Hepatocyte (in vitro differentiated cells): ENCODE data around the gene DNAJC15. TPM values are rescaled to one million over a fixed set of nuclear protein-coding genes. Genes with fewer than 3 reads are reported as not detected.
A peak's percentile ranks its signal among the peaks of the same experiment; 100 is the strongest.
"Not testable (repeated sequence)": the region's sequence is repeated elsewhere in the genome, so short reads cannot be mapped to it uniquely, and the experiment has no call there.

Experiments used
- DNase-seq: peaks from one replicate; pipeline ENCODE4 v3.0.0-alpha.2; 2016; ENCODE audit warnings: low spot score
- H2AFZ ChIP-seq: fragments of 200-600 bp; sonication (generic); 2 replicates; pipeline ENCODE4 v1.6.0; 2016; ENCODE audit warnings: antibody characterized with exemption, mild to moderate bottlenecking
- H3K27ac ChIP-seq: fragments of 200-600 bp; sonication (generic); 2 replicates; pipeline ENCODE4 v1.5.1; 2016; ENCODE audit warnings: mild to moderate bottlenecking
- H3K27me3 ChIP-seq: fragments of 200-600 bp; sonication (generic); 2 replicates; pipeline ENCODE4 v1.6.1; 2016
- H3K36me3 ChIP-seq: fragments of 200-600 bp; sonication (generic); replicated peaks from 2 replicates; pipeline ENCODE4 v1.5.1; 2016; ENCODE audit warnings: low read depth; ENCODE audit not compliant: insufficient read depth
- H3K4me1 ChIP-seq: fragments of 200-600 bp; sonication (generic); 2 replicates; pipeline ENCODE4 v1.5.1; 2016; ENCODE audit warnings: mild to moderate bottlenecking, moderate library complexity; ENCODE audit not compliant: insufficient read depth
- H3K4me2 ChIP-seq: fragments of 200-600 bp; sonication (generic); 2 replicates; pipeline ENCODE4 v1.6.0; 2016
- H3K4me3 ChIP-seq: fragments of 200-600 bp; sonication (generic); 2 replicates; pipeline ENCODE4 v1.5.1; 2016; ENCODE audit warnings: mild to moderate bottlenecking
- H3K79me2 ChIP-seq: fragments of 200-600 bp; sonication (generic); 2 replicates; pipeline ENCODE4 v1.6.0; 2017; ENCODE audit warnings: mild to moderate bottlenecking
- H3K9me2 ChIP-seq: fragments of 200-600 bp; sonication (generic); replicated peaks from 2 replicates; pipeline ENCODE4 v1.6.0; 2017; ENCODE audit warnings: mild to moderate bottlenecking; ENCODE audit not compliant: insufficient read depth
- H3K9me3 ChIP-seq: fragments of 200-600 bp; sonication (generic); 2 replicates; pipeline ENCODE4 v1.5.1; 2016; ENCODE audit warnings: low read depth, mild to moderate bottlenecking
- H4K20me1 ChIP-seq: fragments of 200-600 bp; sonication (generic); 2 replicates; pipeline ENCODE4 v1.6.0; 2016; ENCODE audit warnings: mild to moderate bottlenecking; ENCODE audit not compliant: insufficient read depth, poor library complexity, severe bottlenecking
- EZH2 ChIP-seq: fragments of 200-600 bp; sonication (generic); IDR thresholded peaks from 2 replicates; pipeline ENCODE4 v1.6.1; 2016; ENCODE audit warnings: antibody characterized with exemption, mild to moderate bottlenecking, borderline replicate concordance
- EZH2phosphoT487 ChIP-seq: fragments of 200-600 bp; sonication (generic); IDR thresholded peaks from one replicate; pipeline ENCODE4 v1.6.1; 2018; ENCODE audit warnings: antibody characterized with exemption, mild to moderate bottlenecking, low read depth, moderate library complexity; ENCODE audit not compliant: unreplicated experiment, severe bottlenecking
- WGBS: methylation state at CpG from one replicate; pipeline ENCODE4 v1.1.6; 2016; ENCODE audit warnings: low lambda C conversion rate; ENCODE audit errors: missing lambda C conversion rate; 5-methylcytosine and 5-hydroxymethylcytosine counted together
- polyA plus RNA-seq: library from polyadenylated mRNA; unstranded; fragments of >200 nt; fragmentation: Nextera tagmentation; extraction: Ambion mirVana; gene quantifications from 2 replicates; pipeline ENCODE4 v1.2.1, GENCODE V29; 2016
- total RNA-seq: library from RNA; depleted of rRNA; stranded (reverse); fragments of >200 nt; gene quantifications from 2 replicates; pipeline ENCODE4 v1.2.3, GENCODE V29; 2014
- TF ChIP-seq, protein P1 (sequence below): fragments of 200-600 bp; sonication (generic); IDR thresholded peaks from 2 replicates; pipeline ENCODE4 v1.5.1; 2016; ENCODE audit warnings: antibody characterized with exemption, mild to moderate bottlenecking; ENCODE audit not compliant: poor library complexity

The DNAJC15 gene
- total and polyA plus RNA-seq, 2 experiments from 2014 or later: 3.5 to 10.6 TPM

DNA sequence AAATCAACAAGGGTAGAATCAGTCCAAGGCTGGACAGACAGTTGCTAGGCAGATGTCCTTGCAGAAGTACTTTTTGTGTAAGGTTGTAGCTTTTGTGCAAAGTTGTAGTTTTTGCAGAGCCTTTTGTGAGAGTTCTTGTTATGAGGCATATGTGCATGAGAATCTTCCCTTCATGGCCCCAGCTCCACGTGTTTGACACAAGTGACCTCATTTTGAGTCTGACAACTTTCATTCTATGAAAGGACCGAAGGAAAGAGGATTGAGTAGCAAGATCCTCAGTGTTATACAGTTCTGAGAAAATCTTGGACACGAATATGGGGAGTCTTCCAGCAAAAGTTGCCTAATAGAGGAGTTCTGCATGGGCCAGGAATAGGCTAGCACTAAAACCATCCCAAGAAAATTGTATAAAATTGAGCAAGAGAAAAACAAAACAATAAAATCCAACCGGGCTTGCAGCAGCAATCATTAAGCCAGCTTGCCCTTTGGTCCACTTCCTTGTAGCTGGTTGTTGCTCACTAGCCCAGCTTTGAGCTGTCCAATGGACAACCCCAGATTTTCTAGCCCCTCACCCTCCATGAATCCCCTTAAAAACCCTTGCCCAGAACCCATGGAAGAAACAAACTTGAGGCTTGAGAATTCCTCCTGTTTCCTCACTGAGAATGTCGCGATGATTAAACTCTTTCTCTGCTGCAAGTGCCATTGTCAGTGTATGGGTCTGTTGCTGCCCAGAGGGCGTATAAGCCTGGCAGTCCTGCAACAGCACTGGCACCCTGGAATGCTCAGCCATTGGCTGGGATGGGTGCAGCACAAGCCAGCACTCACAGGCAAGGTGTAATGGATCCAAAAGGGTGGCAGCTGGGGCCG, 37.8 kb upstream of the DNAJC15 start:
- Histone ChIP-seq H3K4me2 (no peak overlapping the region), H3K27me3 (no peaks in the 10 kb centered on the region), H4K20me1 (no peaks in the 10 kb centered on the region), H3K9me3 (no peaks in the 10 kb centered on the region), H3K27ac (peak overlapping the region; percentile 89), H3K9me2 (no peaks in the 10 kb centered on the region), H3K36me3 (no peaks in the 10 kb centered on the region), H2AFZ (no peak overlapping the region), H3K4me3 (no peak overlapping the region), H3K79me2 (peaks cover 17% of the 10 kb centered on the region), H3K4me1 (peaks cover 28% of the 10 kb centered on the region)
- no peak for TF ChIP-seq EZH2phosphoT487
- no peak for TF ChIP-seq EZH2
- TF ChIP-seq, protein P1, sequence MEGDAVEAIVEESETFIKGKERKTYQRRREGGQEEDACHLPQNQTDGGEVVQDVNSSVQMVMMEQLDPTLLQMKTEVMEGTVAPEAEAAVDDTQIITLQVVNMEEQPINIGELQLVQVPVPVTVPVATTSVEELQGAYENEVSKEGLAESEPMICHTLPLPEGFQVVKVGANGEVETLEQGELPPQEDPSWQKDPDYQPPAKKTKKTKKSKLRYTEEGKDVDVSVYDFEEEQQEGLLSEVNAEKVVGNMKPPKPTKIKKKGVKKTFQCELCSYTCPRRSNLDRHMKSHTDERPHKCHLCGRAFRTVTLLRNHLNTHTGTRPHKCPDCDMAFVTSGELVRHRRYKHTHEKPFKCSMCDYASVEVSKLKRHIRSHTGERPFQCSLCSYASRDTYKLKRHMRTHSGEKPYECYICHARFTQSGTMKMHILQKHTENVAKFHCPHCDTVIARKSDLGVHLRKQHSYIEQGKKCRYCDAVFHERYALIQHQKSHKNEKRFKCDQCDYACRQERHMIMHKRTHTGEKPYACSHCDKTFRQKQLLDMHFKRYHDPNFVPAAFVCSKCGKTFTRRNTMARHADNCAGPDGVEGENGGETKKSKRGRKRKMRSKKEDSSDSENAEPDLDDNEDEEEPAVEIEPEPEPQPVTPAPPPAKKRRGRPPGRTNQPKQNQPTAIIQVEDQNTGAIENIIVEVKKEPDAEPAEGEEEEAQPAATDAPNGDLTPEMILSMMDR: no peak
- WGBS: 76% methylated on average over 8 of the region's 8 CpGs
- peak; percentile 42 for DNase-seq

DNA sequence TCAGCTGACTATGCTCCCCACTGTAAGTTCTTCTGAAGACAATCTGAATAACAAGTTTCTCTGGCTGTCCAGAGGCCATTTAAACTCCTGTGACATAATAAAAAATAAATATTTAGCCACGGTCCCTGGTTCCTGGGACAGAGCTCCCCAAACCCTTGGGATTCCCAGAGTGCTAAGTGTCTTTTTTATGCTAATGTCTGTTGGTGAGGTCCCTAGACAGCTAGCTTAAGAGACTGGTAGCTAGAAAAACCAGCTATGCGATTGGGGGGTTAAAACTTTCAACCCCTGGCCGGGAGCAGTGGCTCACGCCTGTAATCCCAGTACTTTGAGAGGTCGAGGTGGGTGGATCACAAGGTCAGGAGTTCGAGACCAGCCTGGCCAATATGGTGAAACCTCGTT, 37.2 kb upstream of the DNAJC15 start:
- no peaks in the 10 kb centered on the region for H3K27me3 ChIP-seq
- H3K79me2 ChIP-seq: peaks cover 19% of the 10 kb centered on the region
- H3K9me3 ChIP-seq: no peaks in the 10 kb centered on the region
- WGBS: 81% methylated on average over 7 of the region's 7 CpGs
- H3K4me2 ChIP-seq: no peak overlapping the region
- no peaks in the 10 kb centered on the region for H3K36me3 ChIP-seq
- no peak overlapping the region for H2AFZ ChIP-seq
- H3K4me1 ChIP-seq: peaks cover 30% of the 10 kb centered on the region
- TF ChIP-seq EZH2: no peak
- no peak for TF ChIP-seq EZH2phosphoT487
- TF ChIP-seq, protein P1: no peak
- no peaks in the 10 kb centered on the region for H4K20me1 ChIP-seq
- H3K27ac ChIP-seq: peak overlapping the region; percentile 89
- H3K9me2 ChIP-seq: no peaks in the 10 kb centered on the region
- no peak for DNase-seq
- H3K4me3 ChIP-seq: no peak overlapping the region

DNA sequence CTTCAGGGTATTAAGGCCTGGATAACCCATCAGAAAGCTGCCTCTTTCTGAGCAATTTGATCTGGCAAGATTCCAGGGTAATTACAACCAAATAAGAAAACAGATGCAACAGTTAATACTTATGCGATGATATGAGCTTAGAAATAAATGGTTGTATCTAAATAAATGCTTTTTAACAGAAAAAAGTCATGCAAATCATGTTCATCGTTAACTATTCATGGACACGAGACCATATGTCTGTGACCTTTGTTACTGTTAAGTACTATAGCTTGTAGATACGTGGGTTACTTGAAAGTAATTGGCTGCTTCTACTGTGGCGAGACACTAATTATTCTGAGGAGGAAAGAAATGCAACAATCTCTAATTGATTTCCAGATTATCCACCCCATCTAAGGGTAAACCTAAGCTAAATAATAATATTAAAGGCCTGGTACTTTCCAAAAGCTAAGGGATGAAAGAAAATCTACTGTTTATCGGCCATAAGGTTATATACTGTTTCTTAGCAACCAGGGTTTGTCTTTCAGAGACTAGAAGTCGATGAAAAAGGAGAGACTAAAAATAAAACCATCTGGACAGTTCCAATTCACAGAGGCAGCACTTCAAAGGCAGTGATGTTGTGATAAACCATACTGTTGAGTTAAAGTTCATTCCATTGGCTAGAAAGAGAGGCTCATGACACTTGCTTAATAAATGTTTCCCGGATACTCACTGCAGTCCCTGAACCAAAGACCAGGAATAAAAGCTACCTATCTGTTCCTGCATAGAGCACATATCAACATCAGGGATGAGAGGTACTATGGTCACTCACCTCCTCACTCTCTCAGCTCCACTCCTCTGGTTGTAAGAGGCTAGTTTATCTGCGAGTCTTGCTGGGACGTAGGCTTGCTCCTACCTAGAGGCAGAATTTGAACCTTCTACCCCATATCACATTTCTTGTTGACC, 32.8 kb upstream of the DNAJC15 start:
- H3K9me3 ChIP-seq: no peaks in the 10 kb centered on the region
- H3K79me2 ChIP-seq: peaks cover 21% of the 10 kb centered on the region
- 45% methylated on average over 10 of the region's 10 CpGs for WGBS
- H3K4me3 ChIP-seq: peak overlapping the region; percentile 65
- no peaks in the 10 kb centered on the region for H3K36me3 ChIP-seq
- TF ChIP-seq, protein P1: no peak
- no peak for TF ChIP-seq EZH2phosphoT487
- no peak for TF ChIP-seq EZH2
- H3K27me3 ChIP-seq: no peaks in the 10 kb centered on the region
- H4K20me1 ChIP-seq: no peaks in the 10 kb centered on the region
- peak overlapping the region; percentile 91 for H3K4me2 ChIP-seq
- H3K4me1 ChIP-seq: peaks cover 15% of the 10 kb centered on the region
- DNase-seq: peak; percentile 30
- H3K9me2 ChIP-seq: no peaks in the 10 kb centered on the region
- H3K27ac ChIP-seq: peak overlapping the region; percentile 97
- H2AFZ ChIP-seq: no peak overlapping the region

DNA sequence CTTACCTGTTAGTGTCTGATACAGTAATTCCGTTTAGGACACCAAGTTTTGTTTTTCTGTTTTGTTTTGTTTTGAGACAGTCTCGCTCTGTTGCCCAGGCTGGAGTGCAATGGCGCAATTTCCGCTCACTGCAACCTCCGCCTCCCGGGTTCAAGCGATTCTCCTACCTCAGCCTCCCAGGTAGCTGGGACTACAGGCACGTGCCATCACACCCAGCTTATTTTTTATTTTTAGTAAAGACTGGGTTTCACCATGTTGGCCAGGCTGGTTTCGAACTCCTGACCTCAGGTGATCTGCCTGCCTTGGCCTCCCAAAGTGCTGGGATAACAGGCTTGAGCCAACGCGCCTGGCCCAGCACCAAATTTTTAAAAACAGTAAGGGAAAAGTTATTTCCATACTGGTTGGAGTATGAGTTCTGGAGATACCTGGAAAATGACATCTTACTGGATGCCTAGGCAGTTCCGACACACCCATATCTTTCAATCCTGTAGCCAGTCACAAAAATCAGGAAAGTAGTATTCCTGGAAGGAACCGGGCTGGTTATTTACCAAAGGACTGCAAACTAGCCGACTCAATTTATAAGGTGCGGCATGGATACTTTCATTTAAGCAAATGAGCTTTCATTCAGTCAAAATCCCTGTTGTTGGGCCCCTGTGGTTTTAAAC, 32.0 kb upstream of the DNAJC15 start:
- H3K27me3 ChIP-seq, H3K36me3 ChIP-seq, H3K9me3 ChIP-seq, DNase-seq, H3K9me2 ChIP-seq, H4K20me1 ChIP-seq: not testable (repeated sequence)
- Histone ChIP-seq H2AFZ (peak overlapping the region; percentile 80), H3K4me3 (peak overlapping the region; percentile 65), H3K27ac (peak overlapping the region; percentile 97), H3K4me2 (peak overlapping the region; percentile 91), H3K4me1 (peaks cover 11% of the 10 kb centered on the region), H3K79me2 (peaks cover 21% of the 10 kb centered on the region)
- 76% methylated on average over 15 of the region's 15 CpGs for WGBS
